Activated CD4-positive, alpha-beta T cell treated with anti-CD3 and anti-CD28 coated beads, Interleukin-2, amount 10 ng/mL, durations not matched to agents 7 days and 5 days (primary cell): ENCODE results near the gene CFAP161. TPM values are rescaled to one million over a fixed set of nuclear protein-coding genes. Genes with fewer than 3 reads are reported as not detected.

Experiments used
- CTCF ChIA-PET: fragments of 350-600 bp; sonication (Branson Sonifier 250); formaldehyde crosslinking; loops from one replicate; lab custom pipeline; 2021; ENCODE audit warnings: antibody characterized with exemption; lab: Charles Lee
- POLR2A ChIA-PET: fragments of 350-600 bp; sonication (Branson Sonifier 250); formaldehyde crosslinking; loops from one replicate; lab custom pipeline; 2021; ENCODE audit warnings: antibody characterized with exemption; lab: Charles Lee
- DNase-seq: peaks from one replicate; pipeline ENCODE4 v3.0.0-alpha.2; 2020
- H3K27ac Mint-ChIP-seq: one replicate; pipeline ENCODE4 v1.8.0; 2021; ENCODE audit warnings: mild to moderate bottlenecking, moderate library complexity, mixed read lengths
- H3K27me3 Mint-ChIP-seq: one replicate; pipeline ENCODE4 v1.8.0; 2021; ENCODE audit warnings: mixed read lengths
- H3K36me3 Mint-ChIP-seq: one replicate; pipeline ENCODE4 v1.8.0; 2021; ENCODE audit warnings: low read depth, mixed read lengths
- H3K4me1 Mint-ChIP-seq: one replicate; pipeline ENCODE4 v1.8.0; 2021; ENCODE audit warnings: mixed read lengths
- H3K4me3 Mint-ChIP-seq: one replicate; pipeline ENCODE4 v1.8.0; 2021; ENCODE audit warnings: mild to moderate bottlenecking, moderate library complexity, mixed read lengths
- H3K9me3 Mint-ChIP-seq: one replicate; pipeline ENCODE4 v1.8.0; 2021; ENCODE audit warnings: mixed read lengths
- total RNA-seq, 2 experiments: library from RNA; stranded (reverse); gene quantifications; one replicate each; pipeline ENCODE4 v1.2.3, GENCODE V29; 2021

Gene CFAP161
- total RNA-seq, 2 experiments from 2014 or later = not detected

- H3K4me3 Mint-ChIP-seq = no peak within 1 kb of the TSS
- H3K9me3 Mint-ChIP-seq = no peaks in the 10 kb centered on the region
- no peak within 1 kb of the TSS for H3K27ac Mint-ChIP-seq
- peaks cover 3% of the 10 kb centered on the region for H3K4me1 Mint-ChIP-seq
- peaks cover 14% of the 10 kb centered on the region for H3K27me3 Mint-ChIP-seq
- no peak for DNase-seq
- CTCF ChIA-PET = no interaction called here
- H3K36me3 Mint-ChIP-seq = no peaks in the 10 kb centered on the region
- POLR2A ChIA-PET = no interaction called here
Measured at GRCh38 chr15:81196576-81197254, 62.6 kb downstream of the CFAP161 start, which contains the start of gene IL16. Gene IL16, plus strand, starts transcription at chr15:81196879. Its CDS starts 28,521 bp downstream, at chr15:81225400.

DNA sequence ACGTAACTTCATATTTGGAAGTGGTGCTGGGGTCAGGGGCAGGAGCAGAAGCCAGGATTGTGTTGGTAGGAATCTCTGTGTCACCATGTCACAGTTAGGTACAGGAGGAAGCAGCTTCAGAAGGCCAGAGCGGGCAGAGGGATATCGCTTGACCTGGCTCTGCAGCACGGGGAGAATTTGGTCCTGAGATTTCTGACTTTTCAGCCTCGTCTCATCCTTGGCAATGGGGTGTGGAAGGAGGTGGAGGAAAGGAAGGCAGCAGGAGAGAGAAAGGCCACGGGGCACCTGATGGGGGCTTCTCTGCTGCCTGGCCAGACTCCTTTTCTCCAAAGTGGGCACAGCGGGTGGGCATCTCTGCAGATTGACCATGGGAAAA is 63.2 kb downstream of the CFAP161 start:
- Mint-ChIP-seq H3K36me3 (no peaks in the 10 kb centered on the region), H3K9me3 (no peaks in the 10 kb centered on the region), H3K4me1 (peaks cover 3% of the 10 kb centered on the region), H3K27me3 (peaks cover 11% of the 10 kb centered on the region), H3K4me3 (no peak overlapping the region), H3K27ac (no peak overlapping the region)
- ChIA-PET POLR2A (no interaction called here), CTCF (no interaction called here)
- DNase-seq = no peak

DNA sequence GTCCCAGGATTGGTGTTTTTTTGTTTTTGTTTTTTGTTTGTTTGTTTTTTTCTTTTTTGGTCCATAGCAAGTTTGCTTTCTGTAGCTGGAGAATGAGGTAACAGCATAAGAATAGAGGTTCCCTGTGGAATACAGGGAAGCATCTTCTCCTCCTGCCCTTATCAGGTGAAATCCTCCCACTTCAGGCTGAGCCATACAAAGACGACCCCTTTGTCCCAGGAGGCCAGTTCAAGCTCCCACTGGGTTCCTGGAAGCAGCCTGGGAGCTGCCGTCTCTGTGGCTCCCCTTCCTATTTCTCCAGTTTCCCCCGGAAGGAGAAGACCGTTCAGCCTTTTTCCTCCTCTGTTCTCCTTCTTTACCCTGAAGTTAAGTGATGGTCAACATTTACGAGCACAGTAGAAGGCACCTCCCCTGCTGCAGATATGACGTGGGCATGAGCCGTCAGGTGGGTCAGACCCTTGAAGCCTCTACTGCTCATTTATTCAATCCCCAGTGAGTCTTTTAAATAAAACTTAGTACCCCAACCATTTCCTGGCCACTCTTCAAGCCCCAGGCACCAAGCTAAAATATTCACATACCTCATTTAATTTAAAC is 63.7 kb downstream of the CFAP161 start:
- no peak overlapping the region for H3K4me3 Mint-ChIP-seq
- CTCF ChIA-PET = no interaction called here
- H3K36me3 Mint-ChIP-seq = no peaks in the 10 kb centered on the region
- no peaks in the 10 kb centered on the region for H3K9me3 Mint-ChIP-seq
- peaks cover 8% of the 10 kb centered on the region for H3K27me3 Mint-ChIP-seq
- POLR2A ChIA-PET = no interaction called here
- DNase-seq = no peak
- H3K27ac Mint-ChIP-seq = no peak overlapping the region
- H3K4me1 Mint-ChIP-seq = peaks cover 3% of the 10 kb centered on the region

Other genes with a start within 250 kb of the CFAP161 start
- gene MESD, start 144.5 kb upstream of the CFAP161 start, total RNA-seq = 10 to 100 TPM; 34.0 to 34.3 TPM
- 10 to 100 TPM; 28.6 to 34.2 TPM for gene TLNRD1, start 133.3 kb upstream of the CFAP161 start, total RNA-seq
- gene IL16, start 62.6 kb downstream of the CFAP161 start, total RNA-seq = 100 to 1,000 TPM; 239 to 242 TPM
- gene STARD5, start 189.9 kb downstream of the CFAP161 start, total RNA-seq = 1 to 10 TPM; 5.4 to 5.7 TPM
- gene TMC3, start 239.9 kb downstream of the CFAP161 start, total RNA-seq = not detected